Fibroblast of skin of right biceps (primary cell): ENCODE results near the gene DNASE2B.
"Not testable (repeated sequence)": the region's sequence is repeated elsewhere in the genome, so short reads cannot be mapped to it uniquely, and the experiment has no call there.

Source experiments
- DNase-seq: peaks from one replicate; pipeline ENCODE4 v3.0.0-alpha.2; 2013

Gene DNASE2B

DNA sequence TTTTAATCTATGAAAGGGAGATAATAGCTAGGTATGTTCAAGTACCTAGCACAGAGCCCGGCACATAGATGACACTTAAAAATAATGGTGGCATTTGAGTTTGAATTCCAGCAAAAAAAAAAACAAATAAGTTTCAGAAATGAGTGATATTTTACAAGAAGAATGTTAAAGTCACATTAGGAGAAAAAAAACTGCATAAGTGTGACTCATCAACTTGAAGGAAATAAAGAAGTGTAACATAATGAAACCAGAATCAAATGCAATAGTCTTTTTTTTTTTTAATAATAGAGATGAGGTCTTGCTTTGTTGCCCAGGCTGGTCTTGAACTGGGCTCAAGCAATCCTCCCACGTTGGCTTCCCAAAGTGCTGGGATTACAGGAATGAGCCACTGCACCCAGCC is 17.1 kb downstream of the DNASE2B start:
- peak; percentile 26 for DNase-seq

DNA sequence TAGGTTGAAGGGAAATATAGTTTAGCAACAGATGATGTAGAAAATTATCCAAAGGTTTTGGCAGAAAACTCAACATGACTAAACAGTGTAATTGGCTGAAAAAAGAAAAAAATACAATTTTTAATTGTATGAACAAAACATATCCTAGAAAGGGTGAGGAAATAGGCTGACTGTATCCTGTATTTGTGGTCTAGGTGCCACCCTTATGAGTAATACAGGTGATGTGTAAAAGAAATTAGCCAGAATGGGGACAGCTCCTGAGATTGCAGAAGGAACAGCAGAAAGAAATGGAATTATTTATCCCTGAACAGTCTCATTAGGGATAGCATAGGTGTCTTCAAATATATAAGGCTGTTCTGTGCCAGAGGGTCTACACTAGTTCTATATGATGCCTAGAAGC is 24.6 kb downstream of the DNASE2B start:
- DNase-seq = no peak

DNA sequence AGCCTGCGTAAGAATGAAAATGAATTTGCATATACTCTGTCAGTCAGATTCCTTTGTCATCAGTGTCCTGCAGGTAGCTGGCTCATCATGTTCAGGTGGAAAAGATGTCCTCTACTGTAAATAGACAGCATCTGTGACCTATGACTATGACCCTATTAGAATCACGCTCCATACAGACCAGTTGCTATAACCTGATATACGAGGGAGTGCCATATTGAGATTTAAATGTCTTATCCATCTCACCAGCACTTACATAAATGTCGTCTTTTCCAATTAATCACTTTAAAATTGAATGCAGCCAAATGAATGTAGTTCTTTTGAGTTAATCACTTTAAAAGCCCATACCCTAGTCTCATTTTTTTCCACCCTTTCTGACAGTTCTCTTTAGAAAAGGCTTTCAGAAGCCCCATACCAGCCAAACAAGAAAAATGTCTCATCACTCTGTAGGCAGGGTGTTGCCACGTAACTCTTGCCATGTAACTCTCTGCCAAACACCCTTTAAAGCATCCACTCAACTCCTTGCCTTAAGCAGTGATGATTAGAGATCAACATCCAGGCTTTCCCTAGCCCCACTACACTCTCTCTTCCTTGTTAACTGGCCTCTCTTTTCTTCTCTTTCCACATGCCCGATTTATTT is 26.3 kb downstream of the DNASE2B start:
- no peak for DNase-seq

DNA sequence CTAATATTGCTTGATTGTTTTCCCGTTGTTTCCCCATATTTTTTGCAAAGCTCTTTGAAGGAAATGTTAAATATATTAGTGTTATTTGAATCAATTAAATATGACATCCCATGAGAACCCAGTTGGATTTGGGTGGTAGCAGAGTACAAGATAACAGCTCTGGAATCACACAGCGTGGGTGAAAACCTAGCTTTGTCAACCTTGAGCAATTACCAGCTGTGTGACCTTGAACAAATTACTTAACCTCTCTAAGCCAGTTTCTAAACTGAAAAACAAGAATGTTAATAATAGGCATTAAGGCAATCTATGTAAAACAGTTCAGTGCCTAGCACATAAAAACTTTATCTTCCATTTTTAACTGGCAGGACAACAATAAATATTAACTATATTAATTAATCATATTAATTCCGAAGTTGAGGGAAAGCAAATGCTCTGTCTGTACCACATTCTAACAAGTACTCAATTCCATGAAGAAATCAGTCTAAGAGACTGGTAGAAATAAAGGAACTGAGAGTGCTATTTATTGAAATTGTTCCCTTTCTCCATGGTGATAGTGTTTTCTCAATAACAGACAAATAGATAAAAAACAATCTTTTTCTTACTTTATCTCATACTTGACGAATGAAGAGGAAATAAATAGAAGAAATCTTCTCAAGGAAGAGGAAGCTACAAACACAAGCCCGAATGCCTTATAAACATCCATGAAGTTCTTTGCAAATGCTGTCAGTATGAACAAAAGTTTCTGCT is 27.0 kb downstream of the DNASE2B start:
- DNase-seq = no peak

DNA sequence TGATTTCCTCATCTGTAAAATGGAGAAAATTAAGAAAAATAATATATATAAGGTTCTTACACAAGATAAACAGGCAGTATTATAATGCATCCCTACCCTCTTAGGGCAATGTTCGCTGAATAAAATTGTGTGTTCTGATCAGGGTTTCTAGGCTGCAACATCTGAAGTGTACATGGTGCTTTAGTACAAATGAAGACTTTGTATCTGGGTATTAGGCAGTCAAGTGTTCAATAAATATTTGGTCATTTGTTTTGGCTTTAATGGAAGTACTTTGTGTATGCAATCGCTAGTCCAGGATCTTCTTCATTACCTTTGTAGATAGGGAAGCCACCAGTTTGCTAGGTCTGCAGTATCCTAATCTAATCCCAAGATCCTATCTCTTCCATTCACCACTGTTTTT is 28.1 kb downstream of the DNASE2B start:
- no peak for DNase-seq

DNA sequence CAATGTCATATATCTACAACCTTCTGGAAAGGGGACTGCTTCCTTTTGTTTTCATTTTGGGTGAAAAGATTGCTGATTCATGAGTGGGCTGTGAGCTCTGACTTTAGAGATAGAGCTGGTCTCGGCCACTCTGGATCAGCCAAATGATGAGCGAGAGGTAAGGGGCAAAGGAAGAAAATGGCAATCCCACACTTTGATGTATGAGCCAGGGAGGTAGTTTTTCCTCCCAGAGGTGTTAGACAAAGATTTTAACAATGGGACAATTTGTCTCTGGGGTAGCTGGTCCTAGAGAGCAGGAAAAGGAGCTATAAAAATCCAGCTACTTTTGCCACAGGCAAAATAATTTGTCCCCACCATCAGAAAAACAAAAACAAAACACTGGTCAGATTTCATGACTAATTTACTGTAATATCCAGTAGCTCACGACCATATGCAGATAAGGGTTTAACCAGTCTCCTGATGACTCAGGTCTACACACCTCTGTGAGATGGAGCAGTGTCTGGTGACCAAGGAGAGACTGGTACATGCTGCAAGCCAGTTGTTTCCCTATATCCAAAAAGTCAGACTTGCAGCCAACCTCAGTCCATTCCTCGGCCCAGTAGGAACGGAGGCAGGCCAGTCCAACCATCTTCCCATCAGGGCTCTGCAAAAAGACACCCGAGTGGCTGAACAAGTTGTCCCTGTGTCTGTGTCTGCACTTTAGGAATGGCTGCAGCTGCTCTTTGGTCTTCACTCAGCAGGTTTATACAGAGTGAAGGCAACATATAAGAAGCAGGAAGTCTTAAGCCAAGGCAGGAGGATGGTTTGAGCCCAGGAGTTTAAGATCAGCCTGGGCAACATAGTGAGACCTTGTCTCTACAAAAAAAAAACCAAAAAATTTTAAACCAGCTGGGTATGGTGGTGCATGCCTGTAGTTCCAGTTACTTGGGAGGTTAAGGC is 29.2 kb downstream of the DNASE2B start:
- no peak for DNase-seq

DNA sequence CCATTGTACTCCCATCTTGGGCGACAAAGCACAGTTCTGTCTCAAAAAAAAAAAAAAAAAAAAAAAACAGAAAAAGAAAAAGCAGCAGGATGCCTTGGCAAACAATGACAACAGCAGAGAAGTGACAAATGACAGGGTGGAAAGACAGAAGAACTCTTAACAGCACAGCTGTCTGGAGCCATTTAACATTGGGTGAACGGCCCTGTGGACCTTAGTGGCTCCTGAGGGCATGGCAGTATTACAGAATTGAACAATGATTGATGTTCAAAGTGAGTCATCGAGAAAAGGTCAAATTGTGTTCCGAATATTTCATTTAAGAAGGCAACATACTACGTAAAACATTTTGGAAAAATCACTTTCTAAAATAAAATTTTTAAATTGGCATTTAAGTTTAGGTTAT is 30.0 kb downstream of the DNASE2B start:
- DNase-seq = no peak

DNA sequence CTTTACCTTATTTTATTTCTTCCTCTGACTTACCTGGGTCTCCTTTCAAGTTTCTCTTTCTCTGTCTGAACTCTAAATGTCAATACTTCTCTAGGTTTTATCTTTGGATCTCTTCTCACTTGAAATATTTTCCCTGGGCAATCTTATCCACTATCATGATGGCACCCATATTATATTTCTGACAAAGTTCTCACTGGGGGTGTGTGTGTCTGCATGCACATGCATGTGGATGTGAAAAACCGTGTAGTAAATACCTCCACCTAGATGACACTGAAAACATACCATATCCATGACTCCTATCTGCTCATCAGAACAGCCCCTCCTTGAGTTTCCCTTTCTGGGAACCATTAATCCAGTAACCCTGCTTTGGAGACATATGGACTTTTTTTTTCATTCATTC is 30.9 kb downstream of the DNASE2B start:
- no peak for DNase-seq

DNA sequence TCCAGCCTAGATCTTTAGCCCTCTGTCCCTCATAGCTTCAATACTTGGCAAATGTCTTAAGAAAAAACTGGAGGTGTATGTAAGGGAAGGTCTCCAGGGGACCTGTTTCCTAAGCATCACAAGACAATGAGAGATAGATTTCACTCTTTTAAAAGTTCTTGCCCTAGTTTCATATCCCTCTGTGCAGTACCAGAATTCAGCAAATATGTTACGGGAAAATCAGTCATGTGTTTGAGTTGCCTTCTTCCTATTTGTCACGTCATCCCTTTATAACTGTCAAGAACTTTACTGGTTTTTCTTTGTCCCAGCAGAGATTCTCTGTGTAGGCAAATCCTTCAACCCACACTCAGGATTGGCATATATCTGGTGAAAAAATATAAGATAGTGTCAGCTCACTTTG is 32.3 kb downstream of the DNASE2B start:
- no peak for DNase-seq

DNA sequence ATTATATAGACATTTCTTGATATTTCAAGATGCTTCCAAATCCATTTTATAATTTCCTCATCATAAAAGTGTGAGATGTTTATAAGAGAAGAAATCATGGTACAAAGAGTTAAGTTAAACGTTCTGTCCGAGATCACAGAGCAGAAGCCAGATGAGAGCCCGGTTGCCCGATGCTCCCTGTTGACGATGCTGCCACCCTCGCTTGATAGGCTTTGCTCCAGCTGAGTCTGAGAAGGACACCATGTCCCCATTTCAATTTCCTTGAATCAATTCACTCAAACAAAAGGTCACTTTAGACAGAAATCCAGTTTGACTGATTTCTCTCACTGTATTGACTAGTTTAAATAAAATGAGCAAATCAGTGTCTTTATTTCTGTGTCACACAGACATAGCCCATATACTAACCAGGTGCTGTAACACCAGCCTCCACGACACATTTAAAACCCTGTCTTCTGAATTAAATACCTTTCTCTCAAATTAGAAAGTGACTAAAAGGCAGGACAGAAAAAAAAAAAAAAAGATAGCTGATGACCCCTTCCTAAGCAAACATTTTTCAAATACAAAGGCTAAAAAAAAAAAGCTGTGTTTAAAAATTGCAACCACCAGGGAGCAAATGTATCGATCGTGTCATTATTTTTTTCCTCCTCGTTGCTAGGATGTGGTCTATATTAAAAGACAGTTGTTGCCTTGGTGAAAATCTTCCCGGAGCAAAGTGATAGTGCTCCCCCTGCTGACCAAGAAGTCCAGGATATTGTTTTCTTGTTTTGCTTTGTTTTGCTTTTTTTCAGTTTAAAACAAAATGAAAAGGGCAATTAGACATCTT is 35.2 kb downstream of the DNASE2B start:
- peak; percentile 70 for DNase-seq

DNA sequence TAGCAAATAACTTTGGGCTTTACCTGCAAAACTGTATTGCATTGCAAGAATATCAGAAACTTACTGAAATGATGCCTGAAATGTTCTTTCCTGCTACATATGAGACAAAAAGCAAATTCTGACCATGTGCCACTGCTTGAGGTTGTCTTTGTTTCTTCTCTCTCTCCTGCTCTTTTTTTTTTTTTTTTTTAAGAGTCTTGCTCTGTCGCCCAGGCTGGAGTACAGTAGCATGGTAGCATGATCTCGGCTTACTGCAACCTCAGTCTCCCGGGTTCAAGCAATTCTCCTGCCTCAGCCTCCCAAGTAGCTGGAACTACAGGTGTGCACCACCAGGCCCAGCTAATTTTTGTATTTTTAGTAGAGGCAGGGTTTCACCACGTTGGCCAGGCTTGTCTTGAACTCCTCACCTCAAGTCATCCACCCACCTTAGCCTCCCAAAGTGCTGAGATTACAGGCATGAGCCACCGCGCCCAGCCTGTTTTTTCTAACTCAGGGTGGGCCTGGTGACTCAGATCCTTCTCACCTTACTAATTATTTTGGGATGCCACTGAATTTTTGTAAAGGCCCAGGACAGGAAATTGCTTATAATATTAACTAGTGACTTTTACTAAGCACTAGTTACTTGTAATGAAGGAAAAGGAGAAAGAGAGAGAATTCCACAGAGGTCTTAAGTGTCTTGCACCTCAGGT is 35.9 kb downstream of the DNASE2B start:
- no peak for DNase-seq

DNA sequence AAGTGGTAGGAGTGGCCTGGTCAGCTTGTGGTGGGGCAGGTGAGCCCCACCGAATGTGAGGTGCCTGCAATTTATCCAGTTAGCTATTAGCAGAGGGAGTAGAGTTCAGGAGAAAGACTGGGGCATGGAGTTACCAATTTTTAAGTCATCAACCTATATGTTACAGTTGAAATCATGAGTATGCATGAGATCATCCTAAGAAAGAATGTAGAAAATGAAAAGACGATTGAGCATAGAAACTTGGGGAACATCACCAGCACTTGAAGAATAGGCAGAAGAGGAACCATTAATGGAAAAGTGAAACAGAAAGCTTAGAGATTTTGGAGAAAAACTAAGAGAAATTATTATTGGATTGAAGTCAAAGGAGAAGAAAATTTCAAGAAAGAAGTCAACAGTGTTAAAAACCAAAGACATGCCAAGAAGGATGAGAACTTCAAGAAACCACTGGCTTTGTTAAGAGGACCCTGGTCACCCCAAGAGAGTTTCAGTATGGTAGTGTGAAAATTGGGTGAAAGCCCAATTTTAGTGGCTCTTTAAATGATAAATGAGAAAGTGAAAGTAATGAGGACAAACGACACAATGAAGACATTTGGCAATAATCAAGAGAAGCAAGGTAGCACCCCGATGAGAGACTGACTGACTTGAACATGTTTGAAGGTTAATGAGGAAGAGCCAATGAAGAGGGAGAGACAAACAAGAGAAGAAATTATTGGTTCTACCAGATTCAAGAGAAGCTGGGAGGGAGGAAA is 36.7 kb downstream of the DNASE2B start:
- no peak for DNase-seq

DNA sequence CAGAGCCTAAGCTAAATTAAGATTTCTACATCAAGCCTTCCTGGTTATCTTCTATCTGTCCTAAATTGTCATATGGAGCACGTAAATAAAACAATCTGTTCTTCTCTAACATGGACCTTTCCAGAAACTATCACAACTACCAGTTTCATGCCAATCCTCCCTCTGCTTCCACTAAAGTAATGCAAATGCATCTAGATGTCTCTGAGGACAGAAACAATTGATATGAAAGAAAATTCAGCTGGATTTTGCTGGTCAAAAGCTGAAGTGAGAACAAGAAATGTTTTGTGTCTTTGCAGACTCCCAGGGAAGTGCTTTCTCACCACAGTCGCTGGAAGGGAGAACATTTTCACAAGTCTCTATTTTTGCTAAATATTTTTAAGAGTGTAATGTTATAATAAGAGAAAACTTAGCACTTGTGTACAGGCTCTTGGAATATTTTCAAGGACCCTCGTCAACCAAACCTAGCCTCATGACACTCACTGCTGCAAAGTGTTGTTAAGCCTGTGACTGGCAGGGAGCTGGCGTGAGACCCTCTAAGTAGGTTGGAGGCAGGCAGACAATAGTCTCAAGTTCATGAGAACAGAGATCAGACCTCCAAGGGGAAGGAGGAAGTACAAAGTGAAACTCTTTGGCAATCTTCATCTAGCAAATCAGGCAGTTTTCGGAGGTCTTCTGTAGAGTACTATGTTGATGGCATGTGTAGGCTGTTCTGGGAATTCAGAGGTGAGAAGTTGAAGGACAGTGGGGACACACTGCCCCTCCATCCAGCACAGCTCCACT is 38.8 kb downstream of the DNASE2B start:
- no peak for DNase-seq

DNA sequence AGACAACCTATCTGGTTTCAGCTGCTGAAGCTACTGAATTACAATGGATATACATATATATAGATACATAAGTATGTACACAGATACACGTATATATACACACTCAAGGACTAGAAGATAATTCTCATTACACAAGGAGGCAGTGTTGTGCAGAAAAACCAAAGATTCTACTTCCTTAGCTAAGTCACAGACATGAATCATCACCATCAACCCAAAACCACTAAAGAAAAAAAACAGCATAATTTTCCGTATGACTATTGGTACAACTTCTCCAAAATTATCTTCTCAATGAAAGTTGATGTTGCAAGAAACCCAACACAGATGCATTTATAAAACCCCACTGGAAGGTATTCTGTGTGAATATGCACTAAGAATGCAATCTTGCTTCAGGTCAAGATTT is 44.0 kb downstream of the DNASE2B start:
- DNase-seq = peak; percentile 91

DNA sequence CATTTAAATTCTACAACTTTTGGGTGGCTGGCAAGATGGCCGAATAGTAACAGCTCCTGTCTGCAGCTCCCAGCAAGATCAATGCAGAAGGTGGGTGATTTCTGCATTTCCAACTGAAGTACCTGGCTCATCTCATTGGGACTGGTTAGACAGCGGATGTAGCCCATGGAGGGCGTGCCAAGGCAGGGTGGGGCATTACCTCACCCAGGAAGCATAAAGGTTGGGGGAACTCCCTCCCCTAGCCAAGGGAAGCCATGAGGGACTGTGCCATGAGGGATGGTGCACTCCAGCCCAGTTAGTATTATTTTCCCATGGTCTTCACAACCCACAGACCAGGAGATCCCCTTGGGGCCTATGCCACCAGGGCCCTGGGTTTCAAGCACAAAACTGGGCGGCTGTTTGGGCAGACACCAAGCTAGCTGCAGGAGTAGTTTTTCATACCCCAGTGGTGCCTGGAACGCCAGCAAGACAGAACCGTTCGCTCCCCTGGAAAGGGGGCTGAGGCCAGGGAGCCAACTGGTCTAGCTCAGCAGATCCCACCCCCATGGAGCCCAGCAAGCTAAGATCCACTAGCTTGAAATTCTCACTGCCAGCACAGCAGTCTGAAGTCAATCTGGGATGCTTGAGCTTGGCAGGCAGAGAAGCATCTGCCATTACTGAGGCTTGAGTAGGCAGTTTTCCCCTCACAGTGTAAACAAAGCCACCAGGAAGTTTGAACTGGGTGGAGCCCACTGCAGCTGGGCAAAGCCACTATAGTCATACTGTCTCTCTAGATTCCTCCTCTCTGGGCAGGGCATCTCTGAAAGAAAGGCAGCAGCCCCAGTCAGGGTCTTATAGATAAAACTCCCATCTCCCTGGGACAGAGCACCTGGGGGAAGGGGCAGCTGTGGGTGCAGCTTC is 44.7 kb downstream of the DNASE2B start:
- DNase-seq = not testable (repeated sequence)

DNA sequence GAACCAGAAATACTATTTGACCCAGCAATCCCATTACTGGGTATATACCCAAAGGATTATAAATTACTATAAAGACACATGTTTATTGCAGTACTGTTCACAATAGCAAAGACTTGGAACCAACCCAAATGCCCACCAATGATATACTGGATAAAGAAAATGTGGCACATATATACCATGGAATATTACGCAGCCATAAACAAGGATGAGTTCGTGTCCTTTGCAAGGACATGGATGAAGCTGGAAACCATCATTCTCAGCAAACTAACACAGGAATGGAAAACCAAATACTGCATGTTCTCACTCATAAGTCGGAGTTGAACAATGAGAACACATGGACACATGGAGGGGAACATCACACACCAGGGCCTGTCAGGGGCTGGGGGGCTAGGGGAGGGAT is 50.4 kb downstream of the DNASE2B start:
- DNase-seq = not testable (repeated sequence)

DNA sequence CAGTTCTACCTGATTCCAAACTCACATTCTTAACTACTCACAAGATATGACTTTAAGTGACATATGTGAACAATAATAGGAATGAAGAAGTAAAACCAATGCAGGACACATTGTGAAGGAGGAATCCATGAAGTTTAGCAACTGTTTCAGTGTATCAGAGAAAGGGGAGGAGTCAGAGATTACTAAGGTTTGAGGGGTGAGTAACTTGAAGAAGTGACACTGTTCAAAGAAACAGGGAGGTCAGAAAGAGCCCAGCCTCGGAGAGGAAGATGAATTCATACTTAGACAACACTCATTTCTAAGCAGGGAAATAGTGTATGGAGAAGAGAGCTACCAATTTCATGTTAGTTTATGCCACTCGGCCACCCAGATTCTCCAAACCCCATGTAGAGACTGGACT is 52.6 kb downstream of the DNASE2B start:
- no peak for DNase-seq

DNA sequence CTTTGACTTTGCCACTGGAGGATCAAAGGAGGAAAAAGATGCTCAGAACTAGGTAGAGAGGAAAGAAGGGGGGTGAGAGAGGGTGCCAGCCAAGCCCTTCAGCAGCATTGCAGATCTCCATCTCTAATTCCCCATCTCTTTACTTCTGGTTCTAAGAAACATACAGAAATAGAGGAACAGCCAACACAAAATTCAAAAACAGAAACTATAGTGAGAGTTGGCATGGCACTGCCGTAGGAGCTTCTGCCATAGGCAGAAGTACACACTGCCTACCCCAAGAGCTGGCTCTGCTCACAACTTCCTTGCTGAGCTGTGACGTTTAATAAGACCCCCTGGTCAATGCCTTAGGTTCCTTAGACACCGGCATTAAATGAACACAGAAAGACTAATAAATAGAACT is 54.2 kb downstream of the DNASE2B start:
- no peak for DNase-seq

DNA sequence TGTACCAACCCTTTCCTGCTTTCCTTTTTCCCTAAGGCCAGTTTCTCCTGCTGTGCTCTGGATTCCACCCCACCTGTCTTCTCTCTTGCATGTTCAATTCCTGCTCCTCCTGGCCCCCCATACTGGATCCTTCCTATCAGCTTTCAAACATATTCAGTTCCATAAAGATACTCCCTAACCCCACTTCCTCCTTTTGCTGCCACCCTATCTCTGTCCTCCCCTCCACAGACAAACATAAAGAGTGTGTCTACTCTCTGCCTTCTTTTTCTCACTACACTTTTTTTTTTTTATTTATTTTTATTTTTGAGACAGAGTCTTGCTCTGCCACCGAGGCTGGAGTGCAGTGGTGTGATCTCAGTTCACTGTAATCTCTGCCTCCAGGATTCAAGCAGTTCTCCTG is 63.8 kb downstream of the DNASE2B start:
- DNase-seq = no peak
